Ectodermal cell (in vitro differentiated cells): ENCODE measurements around the gene IFT52. TPM values are rescaled to one million over a fixed set of nuclear protein-coding genes. Genes with fewer than 3 reads are reported as not detected.

Experiments used
- H3K27ac ChIP-seq: 2 replicates; pipeline ENCODE4 v1.7.0; 2013; ENCODE audit warnings: mild to moderate bottlenecking, low read depth, low read length; ENCODE audit not compliant: insufficient read depth, poor library complexity, severe bottlenecking
- H3K27me3 ChIP-seq: 2 replicates; pipeline ENCODE4 v1.7.0; 2013; ENCODE audit warnings: mild to moderate bottlenecking, low read length; ENCODE audit not compliant: insufficient read depth, control insufficient read depth, poor library complexity, severe bottlenecking
- H3K36me3 ChIP-seq: one replicate; pipeline ENCODE4 v1.7.0; 2013; ENCODE audit warnings: low read length; ENCODE audit not compliant: control insufficient read depth, insufficient read depth
- H3K4me1 ChIP-seq: one replicate; pipeline ENCODE4 v1.7.0; 2013; ENCODE audit warnings: low read length; ENCODE audit not compliant: control insufficient read depth, insufficient read depth
- H3K4me3 ChIP-seq: 2 replicates; pipeline ENCODE4 v1.7.0; 2013; ENCODE audit warnings: low read depth, low read length, control low read depth; ENCODE audit not compliant: insufficient read depth
- H3K9me3 ChIP-seq: 2 replicates; pipeline ENCODE4 v1.7.0; 2013; ENCODE audit warnings: mild to moderate bottlenecking, low read length, moderate library complexity; ENCODE audit not compliant: control insufficient read depth
- WGBS, 2 experiments: methylation state at CpG; one replicate each; pipeline ENCODE4 v1.1.7; 2013; ENCODE audit warnings: missing lambda C conversion rate in 2 of 2; 5-methylcytosine and 5-hydroxymethylcytosine counted together
- polyA plus RNA-seq, 4 experiments: library from polyadenylated mRNA; stranded (reverse); fragments of 50-300 nt; gene quantifications; one replicate each; pipeline ENCODE4 v1.2.3, GENCODE V29; 2013

IFT52 gene, protein sequence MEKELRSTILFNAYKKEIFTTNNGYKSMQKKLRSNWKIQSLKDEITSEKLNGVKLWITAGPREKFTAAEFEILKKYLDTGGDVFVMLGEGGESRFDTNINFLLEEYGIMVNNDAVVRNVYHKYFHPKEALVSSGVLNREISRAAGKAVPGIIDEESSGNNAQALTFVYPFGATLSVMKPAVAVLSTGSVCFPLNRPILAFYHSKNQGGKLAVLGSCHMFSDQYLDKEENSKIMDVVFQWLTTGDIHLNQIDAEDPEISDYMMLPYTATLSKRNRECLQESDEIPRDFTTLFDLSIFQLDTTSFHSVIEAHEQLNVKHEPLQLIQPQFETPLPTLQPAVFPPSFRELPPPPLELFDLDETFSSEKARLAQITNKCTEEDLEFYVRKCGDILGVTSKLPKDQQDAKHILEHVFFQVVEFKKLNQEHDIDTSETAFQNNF
- polyA plus RNA-seq (2013, experiment 1 of 4) = 80.7 TPM
- polyA plus RNA-seq (2013, experiment 2 of 4) = 82.9 TPM
- 78.4 TPM for polyA plus RNA-seq (2013, experiment 3 of 4)
- polyA plus RNA-seq (2013, experiment 4 of 4) = 82.3 TPM

DNA sequence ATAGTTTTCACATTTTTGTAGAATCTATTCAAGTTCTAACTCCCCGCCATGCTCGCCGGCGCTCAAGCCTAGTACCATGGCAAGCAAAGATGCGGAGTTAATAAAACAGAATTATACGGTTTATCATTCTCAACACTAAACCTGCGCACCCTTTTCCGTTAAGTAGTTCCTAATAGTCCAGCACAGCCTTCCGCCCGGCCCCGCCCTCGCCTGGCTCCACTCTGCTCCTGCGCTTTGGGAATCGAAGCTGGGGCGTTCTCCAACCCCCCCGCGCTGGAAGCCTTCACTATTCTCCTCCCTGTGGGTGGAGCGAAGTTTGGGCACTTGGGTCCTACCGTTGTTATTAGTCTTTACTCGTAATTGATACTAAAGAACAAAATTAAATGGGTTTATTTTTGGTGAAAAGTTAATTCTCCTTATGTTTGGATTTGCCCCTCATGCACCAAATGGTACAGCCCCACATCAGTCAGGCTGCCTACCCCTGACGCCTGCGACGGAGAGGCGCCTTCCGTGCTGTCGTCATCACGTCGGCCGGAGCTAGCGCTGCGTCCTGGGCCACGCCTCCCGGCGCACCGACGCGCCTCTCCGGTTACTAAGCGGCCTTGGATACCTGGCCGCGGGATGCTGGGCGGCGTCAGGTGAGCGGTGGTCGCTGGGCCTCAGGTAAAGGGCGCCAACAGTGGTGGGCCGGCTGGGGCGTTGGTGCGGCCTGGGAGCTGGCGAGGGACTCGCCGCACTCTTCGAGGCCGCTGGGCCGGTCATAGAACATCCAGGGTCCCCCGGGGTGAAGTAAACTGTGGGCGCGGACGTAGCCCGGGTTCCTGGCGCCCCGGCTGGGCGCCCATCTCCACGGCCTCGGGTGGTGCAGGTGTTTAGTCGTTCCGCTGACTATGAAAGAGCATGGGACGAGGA lies at the start of gene IFT52:
IFT52 (plus strand) TSS at position 546 of the 912 bp plus-strand sequence. CDS start 3,762 bp downstream, outside the sequence.
- Histone ChIP-seq H3K9me3 (no peaks in the 10 kb centered on the region), H3K4me3 (peak within 1 kb of the TSS; percentile 96), H3K27me3 (no peaks in the 10 kb centered on the region), H3K27ac (peak within 1 kb of the TSS; percentile 87), H3K4me1 (peaks cover 5% of the 10 kb centered on the region), H3K36me3 (peaks cover 2% of the 10 kb centered on the region)
- WGBS, 2 experiments = 1% methylated on average over 68 of the region's 68 CpGs

DNA sequence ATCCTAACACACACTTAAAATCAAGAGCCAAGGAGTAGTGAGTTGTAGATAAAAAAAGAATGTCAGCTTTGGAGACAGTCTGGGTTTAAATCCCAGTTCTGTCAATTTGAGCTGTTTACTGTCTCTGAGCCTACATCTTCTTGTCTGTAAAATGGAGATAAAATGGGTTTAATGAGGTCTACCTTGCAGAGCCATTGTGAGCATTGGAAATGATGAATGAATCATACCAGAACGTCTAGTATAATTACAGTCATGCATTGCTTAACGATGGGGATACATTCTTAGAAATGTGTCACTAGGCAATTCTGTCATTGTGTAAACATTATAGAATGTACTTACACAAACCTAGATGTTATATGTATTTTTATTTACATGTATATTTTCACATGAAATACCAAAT lies 49.5 kb upstream of the IFT52 start:
- Histone ChIP-seq H3K4me1 (no peaks in the 10 kb centered on the region), H3K9me3 (no peaks in the 10 kb centered on the region), H3K36me3 (peaks cover 1% of the 10 kb centered on the region), H3K4me3 (no peak overlapping the region), H3K27me3 (no peaks in the 10 kb centered on the region), H3K27ac (no peak overlapping the region)
- WGBS, 2 experiments = 89 to 96% methylated on average over 2 of the region's 2 CpGs

DNA sequence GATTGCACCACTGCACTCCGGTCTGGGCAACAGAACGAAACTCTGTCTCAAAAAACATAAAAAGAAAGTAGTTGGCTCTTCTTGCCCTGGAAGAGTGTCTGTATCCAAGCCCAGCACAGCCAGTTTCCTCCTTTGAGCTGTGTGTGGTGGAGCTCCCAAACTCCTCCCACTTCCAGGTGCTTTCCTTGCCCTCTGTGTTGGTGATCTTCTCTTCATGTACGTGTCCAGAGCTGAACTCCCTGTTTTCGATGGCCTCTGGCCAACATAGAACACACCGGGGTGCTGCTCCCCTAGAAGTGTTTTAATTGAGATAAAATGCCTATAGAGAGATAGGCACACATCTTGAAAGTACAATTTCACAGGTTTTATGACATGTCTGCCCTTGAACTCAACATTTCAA lies 48.6 kb upstream of the IFT52 start:
- Histone ChIP-seq H3K4me1 (no peaks in the 10 kb centered on the region), H3K4me3 (no peak overlapping the region), H3K27me3 (no peaks in the 10 kb centered on the region), H3K36me3 (no peaks in the 10 kb centered on the region), H3K27ac (no peak overlapping the region), H3K9me3 (no peaks in the 10 kb centered on the region)
- 86 to 94% methylated on average over 5 of the region's 5 CpGs for WGBS, 2 experiments

DNA sequence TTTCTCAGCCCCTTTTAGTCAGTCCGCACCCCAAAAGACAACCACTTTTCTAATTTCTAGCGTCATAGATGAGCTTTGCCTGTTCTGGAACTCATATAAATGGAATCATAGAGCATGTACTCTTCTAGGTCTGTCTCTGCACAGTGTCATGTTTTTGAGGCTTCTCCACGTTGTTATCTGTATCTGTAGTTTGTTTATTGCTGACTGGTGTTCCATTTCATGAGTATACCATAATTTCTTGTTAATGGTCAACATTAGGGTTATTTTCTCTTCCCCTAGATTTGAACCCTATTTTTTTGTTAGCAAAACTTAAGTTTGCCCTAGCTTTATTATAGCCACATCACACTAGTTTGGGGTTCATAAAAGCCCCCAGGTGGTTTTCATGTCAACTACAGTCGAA lies 48.1 kb upstream of the IFT52 start:
- Histone ChIP-seq H3K4me1 (no peaks in the 10 kb centered on the region), H3K9me3 (no peaks in the 10 kb centered on the region), H3K27ac (no peak overlapping the region), H3K27me3 (no peaks in the 10 kb centered on the region), H3K36me3 (no peaks in the 10 kb centered on the region), H3K4me3 (no peak overlapping the region)
- WGBS, 2 experiments = 67 to 70% methylated on average over 4 of the region's 4 CpGs

DNA sequence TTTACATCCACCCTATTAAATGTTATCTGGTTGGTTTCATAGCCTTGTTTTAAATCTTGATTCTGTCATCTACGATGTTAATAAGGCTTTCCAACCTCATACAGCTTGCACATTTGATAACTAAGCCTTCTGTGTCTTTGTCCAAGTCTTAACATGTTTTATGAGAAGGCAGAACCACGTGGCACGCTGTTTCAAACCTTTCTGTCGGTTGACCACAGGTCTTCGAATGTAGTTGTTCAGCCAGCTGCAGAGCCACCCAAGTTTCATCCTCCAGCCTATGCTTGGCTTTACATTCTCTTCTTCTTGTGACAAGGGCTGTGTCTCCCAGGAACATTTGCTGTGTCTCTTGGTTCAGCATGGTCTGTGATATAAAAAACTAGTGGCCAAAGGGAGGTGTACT lies 47.6 kb upstream of the IFT52 start:
- no peaks in the 10 kb centered on the region for H3K27me3 ChIP-seq
- WGBS, 2 experiments = 93 to 97% methylated on average over 5 of the region's 5 CpGs

DNA sequence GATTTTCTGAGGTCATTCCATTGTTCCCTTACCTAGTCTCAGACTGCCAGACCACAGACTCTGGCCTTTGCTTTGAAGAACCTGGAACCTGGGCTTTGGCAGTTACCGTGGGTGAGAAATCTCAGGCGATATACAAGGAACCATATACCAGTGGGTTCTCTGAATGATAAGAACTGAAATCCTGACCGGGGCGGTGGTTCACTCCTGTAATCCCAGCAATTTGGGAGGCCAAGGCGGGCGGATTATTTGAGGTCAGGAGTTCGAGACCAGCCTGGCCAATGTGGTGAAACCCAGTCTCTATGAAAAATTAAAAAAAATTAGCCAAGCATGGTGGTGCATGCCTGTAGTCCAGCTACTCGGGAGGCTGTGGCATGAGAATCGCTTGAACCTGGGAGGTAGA lies 46.2 kb upstream of the IFT52 start:
- Histone ChIP-seq H3K9me3 (no peaks in the 10 kb centered on the region), H3K27ac (no peak overlapping the region), H3K4me3 (no peak overlapping the region), H3K27me3 (no peaks in the 10 kb centered on the region), H3K4me1 (no peaks in the 10 kb centered on the region), H3K36me3 (no peaks in the 10 kb centered on the region)
- 91 to 96% methylated on average over 9 of the region's 9 CpGs for WGBS, 2 experiments

More for the DNA sequence above, 47.6 kb upstream of the IFT52 start:
- H3K9me3 ChIP-seq = no peaks in the 10 kb centered on the region
- H3K27ac ChIP-seq = no peak overlapping the region
- no peaks in the 10 kb centered on the region for H3K4me1 ChIP-seq
- H3K4me3 ChIP-seq = no peak overlapping the region
- H3K36me3 ChIP-seq = no peaks in the 10 kb centered on the region

DNA sequence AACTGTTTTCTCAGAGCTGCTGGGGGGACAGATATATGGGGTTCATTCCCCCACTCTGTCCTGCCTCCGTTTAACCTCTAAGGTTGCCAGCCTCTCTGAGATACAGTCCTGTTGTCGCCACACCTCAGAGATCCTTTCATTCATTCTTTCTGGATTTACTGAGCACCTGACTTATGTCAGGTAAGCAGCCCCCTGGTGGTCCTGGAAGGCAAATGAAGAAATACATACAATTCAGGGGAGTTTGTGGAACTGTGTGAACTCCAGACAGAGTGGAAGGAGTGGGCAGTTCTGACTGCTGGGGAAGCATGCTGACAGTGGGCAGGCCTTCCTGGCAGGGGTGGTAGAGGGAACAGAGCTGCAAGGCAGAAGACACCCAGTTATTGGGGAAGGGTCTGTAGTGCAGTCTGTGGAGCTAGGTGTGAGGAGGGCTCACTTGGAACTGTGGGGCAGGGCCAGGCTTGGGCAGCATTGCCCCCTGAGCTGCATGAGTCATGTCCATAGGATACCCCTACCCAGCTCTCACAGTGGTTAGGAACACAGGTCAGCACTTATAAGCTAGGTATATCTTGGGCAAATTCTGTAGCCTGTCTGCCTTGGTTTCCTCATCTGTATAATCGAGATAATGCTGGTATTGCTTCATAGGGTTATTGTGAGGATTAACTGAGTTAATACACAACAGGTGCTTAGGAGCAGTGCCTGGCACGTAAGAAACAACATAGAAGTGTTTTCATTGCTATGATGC lies 44.7 kb upstream of the IFT52 start:
- WGBS, 2 experiments = 91 to 94% methylated on average over 4 of the region's 4 CpGs

DNA sequence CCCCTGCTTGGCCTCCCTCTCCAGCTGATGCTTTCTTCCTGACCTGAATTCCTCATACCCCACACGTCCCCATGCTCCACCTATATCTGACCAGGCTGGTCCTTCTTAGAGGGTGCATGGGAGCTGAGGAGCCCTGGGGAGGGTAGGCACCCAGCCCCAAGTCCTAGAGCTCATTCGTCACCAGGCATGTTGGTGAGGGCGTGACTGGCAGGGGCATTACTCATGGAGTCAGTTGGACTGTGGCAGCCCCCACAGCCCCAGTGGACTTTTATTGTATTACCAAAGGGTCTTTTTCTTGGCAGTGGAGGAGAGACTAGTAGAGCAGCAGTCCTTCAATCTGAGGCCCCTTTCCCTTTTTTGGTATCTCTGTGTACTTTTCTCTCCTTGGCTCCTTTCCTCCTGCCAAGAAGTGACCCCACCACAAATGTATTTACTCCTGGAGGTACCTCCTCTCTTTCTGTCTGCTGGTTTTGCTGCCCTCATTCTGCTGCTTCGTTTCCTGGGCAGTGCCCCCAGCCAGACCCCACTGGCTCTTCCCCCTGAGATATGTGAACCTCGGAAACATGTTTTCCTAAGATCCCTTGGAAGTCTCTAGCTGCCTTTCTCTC lies 42.4 kb upstream of the IFT52 start:
- Histone ChIP-seq H3K27ac (no peak overlapping the region), H3K27me3 (no peaks in the 10 kb centered on the region), H3K4me1 (no peaks in the 10 kb centered on the region), H3K4me3 (no peak overlapping the region), H3K36me3 (no peaks in the 10 kb centered on the region), H3K9me3 (no peaks in the 10 kb centered on the region)
- 72 to 78% methylated on average over 5 of the region's 5 CpGs for WGBS, 2 experiments

More for the DNA sequence above, 44.7 kb upstream of the IFT52 start:
- Histone ChIP-seq H3K4me1 (no peaks in the 10 kb centered on the region), H3K27me3 (no peaks in the 10 kb centered on the region), H3K27ac (no peak overlapping the region), H3K36me3 (no peaks in the 10 kb centered on the region), H3K9me3 (no peaks in the 10 kb centered on the region), H3K4me3 (no peak overlapping the region)

DNA sequence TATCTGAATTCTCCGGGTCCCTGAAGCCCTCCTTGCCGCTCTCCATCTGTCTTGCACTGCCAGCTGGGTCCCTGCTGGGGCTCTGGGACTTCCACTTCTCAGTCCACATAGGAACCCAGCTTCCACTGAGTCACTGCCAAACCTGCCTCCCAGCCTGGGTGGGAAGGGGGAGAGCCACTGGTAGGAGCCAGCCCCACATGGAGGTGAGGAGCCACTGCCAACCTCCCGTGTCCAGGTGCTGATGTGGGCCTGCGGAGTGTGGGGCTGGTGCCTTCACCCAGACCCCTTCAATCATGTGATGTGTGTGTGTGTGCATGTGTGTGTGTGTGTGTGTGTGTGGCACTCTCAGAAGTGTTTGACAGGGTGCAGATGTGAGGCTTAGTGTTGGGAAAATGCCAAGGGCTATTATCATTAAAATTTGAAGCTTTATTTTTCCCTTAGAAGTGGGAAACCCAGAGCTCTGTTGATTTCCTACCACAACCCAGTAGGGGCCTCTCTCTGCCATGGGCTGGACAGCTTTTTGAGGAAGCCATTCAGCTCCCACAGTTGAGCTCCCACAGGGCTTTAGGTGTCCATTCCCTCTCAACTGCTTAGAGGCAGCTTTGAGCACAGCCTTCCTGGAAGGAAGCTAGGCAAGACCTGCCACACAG lies 41.2 kb upstream of the IFT52 start:
- H3K27me3 ChIP-seq = no peaks in the 10 kb centered on the region
- no peaks in the 10 kb centered on the region for H3K9me3 ChIP-seq
- no peaks in the 10 kb centered on the region for H3K36me3 ChIP-seq
- H3K4me3 ChIP-seq = no peak overlapping the region
- no peak overlapping the region for H3K27ac ChIP-seq
- WGBS, 2 experiments = 92 to 95% methylated on average over 4 of the region's 4 CpGs
- H3K4me1 ChIP-seq = no peaks in the 10 kb centered on the region
